GM10248 (cell line): ENCODE measurements around the gene CACNA2D3.

Source experiments
- CTCF ChIA-PET: fragments of 300-600 bp; sonication (Branson Sonifier 250); formaldehyde crosslinking; extraction: SDS; loops from one replicate; lab custom pipeline; 2021; ENCODE audit warnings: antibody characterized with exemption; lab: Yijun Ruan, JAX
- POLR2A ChIA-PET: fragments of 350-650 bp; sonication (Branson Sonifier 250); formaldehyde crosslinking; extraction: SDS; loops from one replicate; lab custom pipeline; 2020; ENCODE audit warnings: antibody characterized with exemption; lab: Yijun Ruan, JAX
- DNase-seq: peaks from one replicate; pipeline ENCODE4 v3.0.0; 2012; ENCODE audit errors: extremely low spot score
- TF ChIP-seq, protein P1 (sequence below): IDR thresholded peaks from 2 replicates; pipeline ENCODE4 v1.5.1; 2012; ENCODE audit warnings: mild to moderate bottlenecking, low read depth; ENCODE audit errors: extremely low read depth, missing control alignments, control extremely low read depth

Gene CACNA2D3

DNA sequence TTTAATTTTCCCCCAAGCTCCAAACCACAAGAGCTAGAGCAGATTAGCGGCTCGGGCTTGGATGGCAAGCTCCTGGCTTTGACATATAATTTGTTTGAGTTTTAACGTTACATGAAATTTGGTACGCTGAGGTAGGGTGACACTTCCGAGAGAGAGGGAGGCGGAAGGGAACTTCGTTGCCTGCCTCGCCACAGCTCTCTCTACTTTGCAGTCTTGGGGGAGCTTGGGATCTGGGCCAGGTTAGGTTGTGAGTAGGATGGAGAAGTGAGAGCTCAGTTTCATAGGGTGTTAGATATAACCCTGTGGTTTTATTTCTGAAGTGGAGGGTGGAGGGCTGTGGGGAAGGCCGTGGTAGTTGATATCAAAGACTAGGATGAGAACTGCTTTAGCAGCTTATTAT lies 765.8 kb downstream of the CACNA2D3 start:
- CTCF ChIA-PET, result interaction anchor here (1.2 kb wide), 1 partner anchor 13 kb away, joined by 4 read pairs; no protein-coding TSS in a partner anchor
- POLR2A ChIA-PET, result no interaction called here
- TF ChIP-seq, protein P1, sequence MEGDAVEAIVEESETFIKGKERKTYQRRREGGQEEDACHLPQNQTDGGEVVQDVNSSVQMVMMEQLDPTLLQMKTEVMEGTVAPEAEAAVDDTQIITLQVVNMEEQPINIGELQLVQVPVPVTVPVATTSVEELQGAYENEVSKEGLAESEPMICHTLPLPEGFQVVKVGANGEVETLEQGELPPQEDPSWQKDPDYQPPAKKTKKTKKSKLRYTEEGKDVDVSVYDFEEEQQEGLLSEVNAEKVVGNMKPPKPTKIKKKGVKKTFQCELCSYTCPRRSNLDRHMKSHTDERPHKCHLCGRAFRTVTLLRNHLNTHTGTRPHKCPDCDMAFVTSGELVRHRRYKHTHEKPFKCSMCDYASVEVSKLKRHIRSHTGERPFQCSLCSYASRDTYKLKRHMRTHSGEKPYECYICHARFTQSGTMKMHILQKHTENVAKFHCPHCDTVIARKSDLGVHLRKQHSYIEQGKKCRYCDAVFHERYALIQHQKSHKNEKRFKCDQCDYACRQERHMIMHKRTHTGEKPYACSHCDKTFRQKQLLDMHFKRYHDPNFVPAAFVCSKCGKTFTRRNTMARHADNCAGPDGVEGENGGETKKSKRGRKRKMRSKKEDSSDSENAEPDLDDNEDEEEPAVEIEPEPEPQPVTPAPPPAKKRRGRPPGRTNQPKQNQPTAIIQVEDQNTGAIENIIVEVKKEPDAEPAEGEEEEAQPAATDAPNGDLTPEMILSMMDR, result no peak
- no peak for DNase-seq

GRCh38 chr3:54888873-54889272 lies 766.5 kb downstream of the CACNA2D3 start:
- POLR2A ChIA-PET, result no interaction called here
- TF ChIP-seq, protein P1, result no peak
- DNase-seq, result no peak
- CTCF ChIA-PET, result interaction anchor here (1.2 kb wide), 1 partner anchor 14 kb away, joined by 4 read pairs; no protein-coding TSS in a partner anchor

GRCh38 chr3:54889731-54890130 lies 767.4 kb downstream of the CACNA2D3 start:
- ChIA-PET CTCF (no interaction called here), POLR2A (no interaction called here)
- TF ChIP-seq, protein P1, result no peak
- no peak for DNase-seq

GRCh38 chr3:54891540-54891897 lies 769.2 kb downstream of the CACNA2D3 start:
- CTCF ChIA-PET, result interaction anchor here (0.9 kb wide), 1 partner anchor 1360 kb away, joined by 3 read pairs; no protein-coding TSS in a partner anchor
- DNase-seq, result no peak
- POLR2A ChIA-PET, result no interaction called here
- TF ChIP-seq, protein P1, result no peak

DNA sequence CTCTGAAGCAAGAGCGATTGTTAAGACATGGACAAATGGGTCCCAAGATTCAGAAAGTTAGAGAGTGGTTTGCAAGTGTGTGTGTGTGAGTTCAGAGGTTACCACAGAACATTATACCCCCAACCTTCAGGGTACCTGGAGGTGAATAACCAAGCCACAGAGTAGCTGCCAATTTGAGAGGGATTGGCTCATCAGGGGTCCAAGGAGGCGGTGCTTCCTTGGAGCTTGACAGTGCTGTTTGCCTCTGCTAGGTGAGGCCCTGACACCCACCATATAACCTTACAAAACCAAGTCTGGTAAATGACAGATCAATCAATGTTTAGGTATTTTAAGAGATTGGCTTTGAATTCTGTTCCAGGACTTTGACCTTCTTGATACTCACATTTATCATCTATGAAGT lies 769.8 kb downstream of the CACNA2D3 start:
- ChIA-PET CTCF (interaction anchor here (0.9 kb wide), 1 partner anchor 1359 kb away, joined by 3 read pairs; no protein-coding TSS in a partner anchor), POLR2A (no interaction called here)
- no peak for DNase-seq
- TF ChIP-seq, protein P1, result no peak

- DNase-seq, result no peak
- CTCF ChIA-PET, result no interaction called here
- TF ChIP-seq, protein P1, result no peak
- POLR2A ChIA-PET, result no interaction called here
Observed at GRCh38 chr3:54895613-54896012, 773.3 kb downstream of the CACNA2D3 start.
